GM21576 (cell line): ENCODE data around the gene ARIH2.
A peak's percentile ranks its signal among the peaks of the same experiment; 100 is the strongest.

ENCODE experiments used
- ATAC-seq: cut with Tn5 transposase; IDR thresholded peaks from one replicate; pipeline ENCODE4 v1.9.1; 2021; ENCODE audit warnings: mild to moderate bottlenecking, moderate library complexity; ENCODE audit not compliant: unreplicated experiment

Gene ARIH2

DNA sequence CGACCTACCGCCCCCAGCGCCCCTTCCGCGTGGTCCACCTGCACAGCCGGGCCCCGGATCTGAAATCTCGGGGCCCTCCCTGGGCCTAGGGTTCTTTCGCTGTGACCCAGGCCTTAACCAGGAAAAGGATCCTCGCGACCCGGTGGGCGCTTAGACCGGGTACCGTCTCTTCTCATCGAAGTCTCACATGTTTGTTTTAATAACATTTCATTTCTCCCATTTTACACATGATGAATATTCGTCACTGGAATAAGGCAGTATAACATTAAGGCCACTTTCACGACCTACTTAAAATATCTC is 100.0 kb downstream of the ARIH2 start:
- ATAC-seq = no peak

DNA sequence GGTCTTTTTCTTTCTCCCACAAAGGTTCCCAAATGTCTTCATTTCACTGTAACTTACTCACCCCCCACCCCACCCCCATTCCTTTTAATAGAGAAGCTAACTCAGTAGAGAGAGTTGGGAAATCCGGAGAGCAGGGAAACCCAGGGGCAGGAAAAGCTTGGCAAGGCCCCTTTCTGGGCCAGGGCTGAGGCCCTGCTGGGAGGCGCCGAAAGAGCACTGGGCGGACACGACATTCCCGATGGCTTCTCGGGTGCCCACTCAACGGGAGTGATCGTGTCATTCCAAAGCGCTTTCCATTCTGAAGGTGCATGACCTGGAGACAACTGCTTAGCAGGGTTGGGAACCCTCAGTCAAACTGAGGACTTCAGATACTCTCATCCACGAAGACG is 101.3 kb downstream of the ARIH2 start:
- no peak for ATAC-seq

DNA sequence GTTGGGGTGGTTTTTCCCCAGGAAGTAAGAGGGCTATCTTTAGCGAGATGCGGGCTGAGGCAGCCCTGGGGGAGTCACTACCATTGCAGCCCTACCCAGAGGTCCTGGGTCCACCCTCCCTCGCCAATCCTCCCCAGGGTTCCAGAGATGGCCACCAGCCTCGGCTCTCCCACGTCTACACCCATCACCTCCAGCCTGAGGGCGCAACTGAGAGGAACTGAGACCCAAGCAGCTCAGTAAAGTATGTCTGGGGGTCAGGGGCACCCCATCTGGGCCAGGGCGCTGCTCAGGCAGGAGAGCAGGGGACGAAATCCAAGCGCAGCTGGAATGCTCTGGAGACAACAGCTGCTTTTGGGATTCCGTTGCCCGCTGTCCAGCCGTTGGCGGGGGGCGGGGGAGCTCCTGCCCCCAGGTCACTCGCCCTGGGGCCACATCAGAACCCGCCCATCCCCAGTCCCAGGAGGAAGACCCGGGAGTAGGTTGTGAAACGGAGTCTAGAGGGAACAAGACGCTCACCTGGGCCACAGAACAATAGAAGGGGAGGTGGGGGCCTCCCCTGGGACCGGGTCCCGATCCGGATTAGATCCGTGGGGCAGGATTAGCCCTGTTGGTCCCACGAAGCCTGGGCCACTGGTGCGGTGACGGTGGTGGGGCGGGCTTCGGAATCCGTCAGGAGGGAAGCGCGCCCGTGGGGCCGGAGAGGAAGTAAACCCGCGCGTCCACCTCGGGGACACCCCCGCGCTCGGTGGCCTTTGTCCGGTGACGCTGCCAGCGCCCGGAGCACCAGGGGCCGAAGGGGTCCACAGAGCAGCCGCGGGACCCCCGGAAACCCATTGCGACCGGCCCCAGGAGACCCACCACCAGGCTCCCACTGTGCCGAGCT is 101.9 kb downstream of the ARIH2 start:
- ATAC-seq = peak; percentile 2

DNA sequence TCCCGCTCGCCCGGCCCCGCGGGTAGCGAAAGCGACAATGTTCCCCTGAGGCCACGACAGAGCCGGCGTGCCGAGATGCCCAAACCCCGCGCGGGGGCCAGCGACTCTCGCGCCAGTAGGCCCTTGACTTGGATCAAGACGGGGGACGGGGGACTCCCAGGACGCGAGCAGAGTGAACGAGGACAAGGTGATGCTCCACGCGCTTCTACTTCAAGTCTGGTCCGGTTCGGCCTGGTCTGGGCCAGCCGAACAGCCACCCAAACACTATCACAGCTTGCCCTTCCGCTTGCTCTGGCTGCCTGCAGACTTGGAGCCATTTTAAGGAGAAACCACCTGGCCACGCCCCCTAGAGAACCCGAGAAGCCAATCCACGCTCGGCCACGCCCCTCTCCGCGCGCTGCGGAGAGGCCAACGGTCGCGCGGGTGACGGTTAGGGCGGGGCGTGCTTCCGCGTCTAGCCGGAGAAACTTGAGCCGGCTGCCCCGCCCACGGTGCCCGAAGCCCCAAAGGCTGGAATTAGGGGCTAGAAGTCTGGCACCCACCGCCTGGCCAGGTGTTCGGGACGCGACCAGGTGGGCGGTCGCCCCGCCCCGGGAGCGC is 102.7 kb downstream of the ARIH2 start:
- peak; percentile 43 for ATAC-seq

GRCh38 chr3:49021813-49022687 is 103.4 kb downstream of the ARIH2 start, which contains the start of gene NDUFAF3:
Gene NDUFAF3, plus strand, starts transcription at chr3:49022121. Its CDS starts 24 bp downstream, at chr3:49022145.
- ATAC-seq = peak; percentile 58

DNA sequence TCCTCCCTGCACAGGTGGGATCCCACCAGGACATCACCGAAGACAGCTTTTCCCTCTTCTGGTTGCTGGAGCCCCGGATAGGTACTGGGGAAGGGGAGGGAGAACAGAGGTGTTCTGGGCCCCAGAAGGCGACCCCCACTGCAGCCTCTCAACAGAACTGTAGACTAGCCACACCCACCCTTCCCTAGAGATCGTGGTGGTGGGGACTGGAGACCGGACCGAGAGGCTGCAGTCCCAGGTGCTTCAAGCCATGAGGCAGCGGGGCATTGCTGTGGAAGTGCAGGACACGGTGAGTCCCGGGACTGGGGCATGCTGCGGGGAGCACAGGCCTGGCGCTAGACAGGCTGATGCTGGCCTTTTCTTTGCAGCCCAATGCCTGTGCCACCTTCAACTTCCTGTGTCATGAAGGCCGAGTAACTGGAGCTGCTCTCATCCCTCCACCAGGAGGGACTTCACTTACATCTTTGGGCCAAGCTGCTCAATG is 104.1 kb downstream of the ARIH2 start:
- ATAC-seq = no peak

- ATAC-seq = no peak
Measured at GRCh38 chr3:49023775-49024174, 105.1 kb downstream of the ARIH2 start.

DNA sequence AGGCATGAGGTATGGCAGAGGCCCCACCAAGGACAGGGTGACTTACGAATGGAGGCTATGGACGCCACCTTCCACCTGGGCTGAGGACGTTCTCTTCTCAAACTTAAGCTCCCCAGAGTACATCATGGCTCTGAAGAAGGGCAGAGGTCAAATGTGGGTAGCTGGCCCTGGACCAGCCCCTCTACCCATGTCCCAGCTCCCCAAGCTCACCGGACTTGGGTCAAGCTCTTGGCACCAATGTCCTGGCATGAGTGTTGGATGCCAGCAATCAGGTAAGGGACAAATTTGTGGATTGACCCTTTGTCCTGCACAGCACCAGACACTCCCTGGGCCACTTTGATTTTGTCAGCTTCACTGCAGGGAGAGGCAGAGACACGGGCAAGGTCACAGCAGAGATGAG is 105.8 kb downstream of the ARIH2 start:
- no peak for ATAC-seq

- ATAC-seq = no peak
Measured at GRCh38 chr3:49025005-49025792, 106.6 kb downstream of the ARIH2 start.

GRCh38 chr3:49025793-49026520 is 107.3 kb downstream of the ARIH2 start:
- no peak for ATAC-seq

DNA sequence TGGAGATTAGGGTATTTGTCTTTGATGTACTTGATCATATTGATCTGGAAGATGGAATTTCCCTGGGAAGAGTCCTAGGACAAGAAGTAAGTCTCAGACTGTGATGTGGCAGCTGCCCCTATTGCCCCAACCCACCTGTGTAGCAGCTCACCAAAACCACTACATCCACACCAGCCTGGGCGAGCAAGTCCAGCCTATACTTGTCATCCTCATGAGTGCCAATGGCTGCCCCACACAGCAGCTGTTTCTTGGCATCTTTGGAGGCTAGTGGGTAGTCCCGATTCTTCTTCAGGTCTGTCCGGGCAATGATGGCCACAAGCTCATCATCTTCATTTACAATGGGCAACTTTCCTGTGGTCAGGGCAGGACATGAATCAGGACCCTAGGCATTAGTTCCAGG is 107.9 kb downstream of the ARIH2 start:
- ATAC-seq = no peak

DNA sequence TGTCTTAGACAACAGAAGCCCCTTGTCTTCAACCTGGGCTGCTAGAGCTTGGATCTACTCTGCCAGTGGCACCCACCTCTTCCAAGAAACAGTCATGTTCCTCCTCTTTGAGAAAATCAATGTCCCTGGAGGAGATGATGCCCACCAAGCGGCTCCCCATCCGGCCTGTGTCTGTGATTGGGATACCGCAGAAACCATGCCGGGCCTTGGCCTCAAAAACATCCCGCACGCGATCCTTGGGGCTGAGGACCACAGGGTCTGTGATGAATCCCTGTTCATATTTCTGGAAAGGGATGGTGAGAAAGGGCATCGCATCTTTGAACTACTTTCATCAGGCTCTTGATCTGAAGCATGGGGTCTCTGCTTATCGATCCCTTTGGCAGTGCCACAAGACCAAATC is 109.0 kb downstream of the ARIH2 start:
- no peak for ATAC-seq

GRCh38 chr3:49028298-49028672 is 109.6 kb downstream of the ARIH2 start:
- ATAC-seq = no peak

GRCh38 chr3:49028673-49029562 is 110.3 kb downstream of the ARIH2 start, which contains the start of gene IMPDH2:
Gene IMPDH2, minus strand, starts transcription at chr3:49029398. Its CDS starts 48 bp downstream, at chr3:49029350.
- ATAC-seq = peak; percentile 91

- no peak for ATAC-seq
Measured at GRCh38 chr3:49029563-49029884, 110.9 kb downstream of the ARIH2 start.

- ATAC-seq = no peak
Measured at GRCh38 chr3:49030321-49030720, 111.7 kb downstream of the ARIH2 start.

- ATAC-seq = no peak
Measured at GRCh38 chr3:49032646-49033304, 114.1 kb downstream of the ARIH2 start.

GRCh38 chr3:49034650-49035049 is 116.0 kb downstream of the ARIH2 start:
- ATAC-seq = no peak

- no peak for ATAC-seq
Measured at GRCh38 chr3:49035281-49035680, 116.6 kb downstream of the ARIH2 start.
